GM12878 (cell line): ENCODE results near the gene HSD17B10.

Experiments
- CTCF ChIP-seq, 3 experiments: IDR thresholded peaks in 2 of 3; conservative IDR thresholded peaks in 1 of 3; 2 replicates each; pipeline ENCODE4 v1.5.1; 2011; ENCODE audit warnings: low read depth in 3 of 3, low read length in 3 of 3, mild to moderate bottlenecking in 3 of 3, control low read depth in 2 of 3, moderate library complexity in 2 of 3, inconsistent platforms in 1 of 3, mixed read lengths in 1 of 3; ENCODE audit not compliant: control insufficient read depth in 2 of 3, insufficient read depth in 1 of 3; ENCODE audit errors: extremely low read depth in 1 of 3
- EP300 ChIP-seq, 2 experiments: fragments of 150-350 bp in 1 of 2; IDR thresholded peaks; 2 replicates each; pipeline ENCODE4 v1.6.1; 2011 to 2012; ENCODE audit warnings: low read depth in 2 of 2, low read length in 2 of 2, borderline replicate concordance in 1 of 2, improper control_type of control experiment in 1 of 2, inconsistent platforms in 1 of 2; ENCODE audit not compliant: control insufficient read depth in 1 of 2
- RBBP5 ChIP-seq: fragments of 200-600 bp; sonication (generic); conservative IDR thresholded peaks from 2 replicates; pipeline ENCODE4 v1.6.1; 2016
- REST ChIP-seq: IDR thresholded peaks from 2 replicates; pipeline ENCODE4 v1.6.1; 2012; ENCODE audit warnings: mild to moderate bottlenecking, low read depth, low read length
- SREBF1 ChIP-seq: IDR thresholded peaks from 2 replicates; pipeline ENCODE4 v1.6.1; 2012; ENCODE audit warnings: mild to moderate bottlenecking, low read length
- ZZZ3 ChIP-seq: IDR thresholded peaks from 2 replicates; pipeline ENCODE4 v1.6.1; 2011; ENCODE audit warnings: low read depth; ENCODE audit not compliant: control insufficient read depth, insufficient read length
- TF ChIP-seq, protein P1 (sequence below): IDR thresholded peaks from 2 replicates; pipeline ENCODE4 v1.6.1; 2012; ENCODE audit warnings: low read depth, low read length, improper control_type of control experiment
- TF ChIP-seq, protein P2 (sequence below): fragments of 450-650 bp; IDR thresholded peaks from 2 replicates; pipeline ENCODE4 v1.6.1; 2017; ENCODE audit warnings: mild to moderate bottlenecking, low read depth, inconsistent platforms; ENCODE audit not compliant: poor library complexity, severe bottlenecking

DNA sequence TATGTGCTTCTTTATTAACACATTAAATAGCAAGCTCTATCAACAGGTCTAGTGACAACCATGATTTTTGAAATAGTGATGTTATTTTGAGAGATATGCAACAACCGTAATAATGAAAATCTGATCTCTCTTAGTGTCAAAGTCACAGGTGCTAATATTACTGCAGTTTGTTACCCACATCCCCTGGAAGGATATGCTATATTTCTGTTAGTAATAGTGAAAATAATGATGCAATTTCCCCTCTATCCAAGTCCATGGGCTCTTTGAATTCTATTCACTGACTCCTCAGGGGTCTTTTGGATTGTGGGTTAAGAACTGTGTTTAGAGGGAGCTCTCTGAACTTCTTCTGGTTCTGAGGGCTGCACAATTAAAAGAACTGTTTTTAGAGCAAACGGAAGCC is 3.0 kb upstream of the HSD17B10 start:
- TF ChIP-seq SREBF1 (no peak), ZZZ3 (no peak), CTCF (IDR thresholded peaks at IDR 0.05 in 2 of 3, conservative IDR thresholded peaks at IDR 0.05 in 1 of 3; ENCODE audit: control insufficient read depth in 2 of 3, extremely low read depth in 1 of 3, insufficient read depth in 1 of 3, low read depth in 3 of 3, low read length in 3 of 3) (no peak), RBBP5 (no peak), EP300 (IDR thresholded peaks at IDR 0.05; ENCODE audit: borderline replicate concordance in 1 of 2, control insufficient read depth in 1 of 2, low read depth in 2 of 2, low read length in 2 of 2) (no peak), REST (no peak)
- TF ChIP-seq, protein P1, sequence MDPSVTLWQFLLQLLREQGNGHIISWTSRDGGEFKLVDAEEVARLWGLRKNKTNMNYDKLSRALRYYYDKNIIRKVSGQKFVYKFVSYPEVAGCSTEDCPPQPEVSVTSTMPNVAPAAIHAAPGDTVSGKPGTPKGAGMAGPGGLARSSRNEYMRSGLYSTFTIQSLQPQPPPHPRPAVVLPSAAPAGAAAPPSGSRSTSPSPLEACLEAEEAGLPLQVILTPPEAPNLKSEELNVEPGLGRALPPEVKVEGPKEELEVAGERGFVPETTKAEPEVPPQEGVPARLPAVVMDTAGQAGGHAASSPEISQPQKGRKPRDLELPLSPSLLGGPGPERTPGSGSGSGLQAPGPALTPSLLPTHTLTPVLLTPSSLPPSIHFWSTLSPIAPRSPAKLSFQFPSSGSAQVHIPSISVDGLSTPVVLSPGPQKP = no peak
- TF ChIP-seq, protein P2, sequence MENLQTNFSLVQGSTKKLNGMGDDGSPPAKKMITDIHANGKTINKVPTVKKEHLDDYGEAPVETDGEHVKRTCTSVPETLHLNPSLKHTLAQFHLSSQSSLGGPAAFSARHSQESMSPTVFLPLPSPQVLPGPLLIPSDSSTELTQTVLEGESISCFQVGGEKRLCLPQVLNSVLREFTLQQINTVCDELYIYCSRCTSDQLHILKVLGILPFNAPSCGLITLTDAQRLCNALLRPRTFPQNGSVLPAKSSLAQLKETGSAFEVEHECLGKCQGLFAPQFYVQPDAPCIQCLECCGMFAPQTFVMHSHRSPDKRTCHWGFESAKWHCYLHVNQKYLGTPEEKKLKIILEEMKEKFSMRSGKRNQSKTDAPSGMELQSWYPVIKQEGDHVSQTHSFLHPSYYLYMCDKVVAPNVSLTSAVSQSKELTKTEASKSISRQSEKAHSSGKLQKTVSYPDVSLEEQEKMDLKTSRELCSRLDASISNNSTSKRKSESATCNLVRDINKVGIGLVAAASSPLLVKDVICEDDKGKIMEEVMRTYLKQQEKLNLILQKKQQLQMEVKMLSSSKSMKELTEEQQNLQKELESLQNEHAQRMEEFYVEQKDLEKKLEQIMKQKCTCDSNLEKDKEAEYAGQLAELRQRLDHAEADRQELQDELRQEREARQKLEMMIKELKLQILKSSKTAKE = no peak
